IMR-90 (cell line): Measurements from ENCODE around the gene PCED1A. TPM values are rescaled to one million over a fixed set of nuclear protein-coding genes. Genes with fewer than 3 reads are reported as not detected.

Source experiments
- ATAC-seq: fragments of 200-7000 bp; cut with Tn5 transposase; 2 replicates; pipeline ENCODE4 v1.9.1; 2020; ENCODE audit warnings: low read depth, mild to moderate bottlenecking, moderate library complexity
- BruUV-seq: library from RNA; stranded (reverse); fragments of 400-500 nt; replicated peaks from 2 replicates; lab custom pipeline; 2021; lab: Mats Ljungman, UMichigan
- CTCF ChIA-PET: fragments of 300-600 bp; formaldehyde crosslinking; extraction: SDS; loops from one replicate; lab custom pipeline; 2021; ENCODE audit warnings: antibody characterized with exemption; lab: Yijun Ruan, JAX
- POLR2A ChIA-PET: fragments of 300-600 bp; sonication (Branson Sonifier 250); formaldehyde crosslinking; loops from one replicate; lab custom pipeline; 2022; ENCODE audit warnings: antibody characterized with exemption; ENCODE audit not compliant: unreplicated experiment; lab: Charles Lee
- DNase-seq: peaks from one replicate; pipeline ENCODE4 v3.0.0; 2013
- H2AFZ ChIP-seq: replicated peaks from 2 replicates; pipeline ENCODE3; 2013; ENCODE audit warnings: low read length, mild to moderate bottlenecking; ENCODE audit not compliant: poor library complexity
- H2AK5ac ChIP-seq: 2 replicates; pipeline ENCODE4 v1.6.1; 2013; ENCODE audit warnings: low read depth, low read length, inconsistent platforms
- H2AK9ac ChIP-seq: replicated peaks from 2 replicates; pipeline ENCODE3; 2013; ENCODE audit warnings: mild to moderate bottlenecking, low read depth, low read length, moderate library complexity; ENCODE audit not compliant: poor library complexity
- H2BK120ac ChIP-seq: 2 replicates; pipeline ENCODE4 v1.6.1; 2013; ENCODE audit warnings: low read depth, low read length, inconsistent platforms
- H2BK15ac ChIP-seq: 3 replicates; pipeline ENCODE4 v1.6.1; 2013; ENCODE audit warnings: low read depth, low read length, inconsistent platforms
- H2BK20ac ChIP-seq: 2 replicates; pipeline ENCODE4 v1.6.1; 2013; ENCODE audit warnings: low read depth, mild to moderate bottlenecking, inconsistent platforms, low read length, moderate library complexity
- H2BK5ac ChIP-seq: 2 replicates; pipeline ENCODE4 v1.6.1; 2013; ENCODE audit warnings: mild to moderate bottlenecking, low read depth, low read length, inconsistent platforms; ENCODE audit not compliant: poor library complexity, severe bottlenecking
- H3K14ac ChIP-seq: replicated peaks from 2 replicates; pipeline ENCODE4 v1.6.1; 2013; ENCODE audit warnings: low read depth, low read length, inconsistent platforms
- H3K18ac ChIP-seq: 2 replicates; pipeline ENCODE4 v1.6.1; 2013; ENCODE audit warnings: low read depth, low read length, control low read depth
- H3K23ac ChIP-seq: 2 replicates; pipeline ENCODE4 v1.6.1; 2013; ENCODE audit warnings: low read depth, low read length, inconsistent platforms
- H3K27ac ChIP-seq: 2 replicates; pipeline ENCODE4 v1.5.1; 2013; ENCODE audit warnings: mild to moderate bottlenecking, control low read depth, low read length; ENCODE audit not compliant: insufficient read depth
- H3K27me3 ChIP-seq: 2 replicates; pipeline ENCODE4 v1.6.1; 2013; ENCODE audit warnings: low read length; ENCODE audit not compliant: control insufficient read depth, insufficient read depth
- H3K36me3 ChIP-seq: 2 replicates; pipeline ENCODE4 v1.6.1; 2013; ENCODE audit warnings: low read length, mixed read lengths; ENCODE audit not compliant: control insufficient read depth, insufficient read depth
- H3K4ac ChIP-seq: 2 replicates; pipeline ENCODE4 v1.6.1; 2013; ENCODE audit warnings: low read depth, low read length, inconsistent platforms
- H3K4me1 ChIP-seq: 2 replicates; pipeline ENCODE4 v1.6.1; 2013; ENCODE audit warnings: low read length, mixed read lengths; ENCODE audit not compliant: control insufficient read depth, insufficient read depth
- H3K4me2 ChIP-seq: 2 replicates; pipeline ENCODE4 v1.6.1; 2013; ENCODE audit warnings: low read depth, mild to moderate bottlenecking, control low read depth, low read length, moderate library complexity
- H3K4me3 ChIP-seq: 2 replicates; pipeline ENCODE4 v1.5.1; 2013; ENCODE audit warnings: low read depth, mild to moderate bottlenecking, control low read depth, low read length, moderate library complexity; ENCODE audit not compliant: insufficient read depth
- H3K56ac ChIP-seq: 2 replicates; pipeline ENCODE4 v1.6.1; 2013; ENCODE audit warnings: low read length, inconsistent platforms; ENCODE audit not compliant: insufficient read depth; ENCODE audit errors: extremely low read depth
- H3K79me1 ChIP-seq, 2 experiments: 2 replicates each; pipeline ENCODE4 v1.6.1; 2013; ENCODE audit warnings: low read length in 2 of 2, inconsistent platforms in 1 of 2, low read depth in 1 of 2
- H3K9ac ChIP-seq: 2 replicates; pipeline ENCODE4 v1.6.1; 2013; ENCODE audit warnings: low read depth, low read length, control low read depth
- H3K9me1 ChIP-seq: 2 replicates; pipeline ENCODE4 v1.6.1; 2013; ENCODE audit warnings: low read length, inconsistent platforms; ENCODE audit not compliant: insufficient read depth
- H3K9me3 ChIP-seq: 2 replicates; pipeline ENCODE4 v1.6.1; 2013; ENCODE audit warnings: low read length; ENCODE audit not compliant: control insufficient read depth, insufficient read depth
- H4K20me1 ChIP-seq: 2 replicates; pipeline ENCODE4 v1.6.1; 2013; ENCODE audit warnings: low read length, inconsistent platforms; ENCODE audit not compliant: insufficient read depth
- H4K5ac ChIP-seq: 2 replicates; pipeline ENCODE4 v1.6.1; 2013; ENCODE audit warnings: mild to moderate bottlenecking, low read depth, low read length, control low read depth
- H4K8ac ChIP-seq, 2 experiments: 2 replicates each; pipeline ENCODE4 v1.6.1; 2013; ENCODE audit warnings: low read depth in 2 of 2, low read length in 2 of 2, control low read depth in 1 of 2, inconsistent platforms in 1 of 2
- H4K91ac ChIP-seq: 2 replicates; pipeline ENCODE4 v1.6.1; 2013; ENCODE audit warnings: low read depth, low read length, inconsistent platforms; ENCODE audit not compliant: insufficient read depth
- CTCF ChIP-seq: conservative IDR thresholded peaks from 2 replicates; pipeline ENCODE4 v1.5.1; 2012; ENCODE audit warnings: mild to moderate bottlenecking, low read depth, low read length, improper control_type of control experiment
- ELK1 ChIP-seq: fragments of 150-350 bp; IDR thresholded peaks from 2 replicates; pipeline ENCODE4 v1.6.1; 2016; ENCODE audit warnings: low read depth, mild to moderate bottlenecking, low read length, moderate library complexity, borderline replicate concordance
- MAFK ChIP-seq: IDR thresholded peaks from 2 replicates; pipeline ENCODE4 v1.6.1; 2012; ENCODE audit warnings: low read depth, low read length, improper control_type of control experiment
- MXI1 ChIP-seq: IDR thresholded peaks from 2 replicates; pipeline ENCODE4 v1.6.1; 2012; ENCODE audit warnings: low read depth, mild to moderate bottlenecking, low read length, moderate library complexity, borderline replicate concordance
- RAD21 ChIP-seq: IDR thresholded peaks from 2 replicates; pipeline ENCODE4 v1.6.1; 2012; ENCODE audit warnings: low read length, improper control_type of control experiment
- WGBS, 2 experiments: methylation state at CpG; one replicate each; pipeline versions ENCODE4 v1.1.5 to v1.1.7; 2013; ENCODE audit warnings: missing lambda C conversion rate in 2 of 2; ENCODE audit not compliant: insufficient read length in 1 of 2; ENCODE audit errors: extremely low coverage in 2 of 2; 5-methylcytosine and 5-hydroxymethylcytosine counted together
- dilution Hi-C: fragments of 300-500 bp; cut with HindIII; formaldehyde crosslinking; loops from one replicate; pipeline ENCODE4 v1.14.3; 2018; ENCODE audit warnings: low sequenced_read_pairs; ENCODE audit not compliant: unreplicated experiment
- in situ Hi-C: fragments of 300-500 bp; cut with MboI; formaldehyde crosslinking; loops from 3 replicates; pipeline ENCODE4 v1.14.3; 2019; ENCODE audit warnings: low sequenced_read_pairs, inconsistent platforms, mixed read lengths
- intact Hi-C: fragments of 100-400 bp; cut with micrococcal nuclease; formaldehyde crosslinking; loops from 2 replicates; pipeline ENCODE4 v1.10.0; 2022
- polyA plus RNA-seq, 3 experiments: library from polyadenylated mRNA; depleted of rRNA; stranded (reverse); fragments of >200 nt; gene quantifications; 2 replicates each; pipeline ENCODE4 v1.2.3, GENCODE V29; 2012; ENCODE audit warnings: low replicate concordance in 1 of 3
- total RNA-seq: library from RNA; depleted of rRNA; stranded (reverse); fragments of >200 nt; gene quantifications from 2 replicates; pipeline ENCODE4 v1.2.3, GENCODE V29; 2012

Gene PCED1A
- total and polyA plus RNA-seq, 2 of the 4 experiments (the other 2 are of a cell fraction) = 9.7 to 33.4 TPM

GRCh38 chr20:2873010-2873746 is 32.7 kb upstream of the PCED1A start, which contains the start of gene PTPRA (continued):
- no peak for TF ChIP-seq MAFK

GRCh38 chr20:2872459-2873009 is 32.1 kb upstream of the PCED1A start:
- Histone ChIP-seq H3K18ac (no peak overlapping the region), H2BK5ac (no peak overlapping the region), H2BK120ac (no peak overlapping the region; the same call in 1 of the 2 replicates), H3K27ac (no peak overlapping the region; the same call in 1 of the 2 replicates), H3K9ac (peak overlapping the region; percentile 58), H2AK5ac (peak overlapping the region; percentile 59), H3K14ac (peak overlapping the region; percentile 26), H3K4ac (peak overlapping the region; percentile 53), H3K56ac (peak overlapping the region; percentile 37), H2BK15ac (no peak overlapping the region), H4K91ac (peak overlapping the region; percentile 90), H3K23ac (peak overlapping the region; percentile 85), H3K27me3 (no peaks in the 10 kb centered on the region), H3K4me3 (peak overlapping the region; percentile 97), H3K9me3 (no peaks in the 10 kb centered on the region), H4K8ac (peak overlapping the region; percentile 86 to 88), H2AFZ (peak overlapping the region; percentile 97), H2BK20ac (no peak overlapping the region), H3K79me1 (peaks cover 12 to 42% of the 10 kb centered on the region in 2 experiments), H4K20me1 (0 out of 2 replicates have a peak, but pooled peaks cover 11% of the 10 kb centered on the region), H3K36me3 (no peaks in the 10 kb centered on the region), H3K4me2 (peak overlapping the region; percentile 79), H4K5ac (peak overlapping the region; percentile 2; the same call in 1 of the 2 replicates), H3K4me1 (peaks cover 14% of the 10 kb centered on the region), H2AK9ac (peak overlapping the region; percentile 80), H3K9me1 (peaks cover 20% of the 10 kb centered on the region)
- ChIA-PET POLR2A (interaction anchor here (0.6 kb wide), 1 partner anchor 342 kb away, joined by 7 read pairs; no protein-coding TSS in a partner anchor), CTCF (interaction anchor here (1.0 to 1.7 kb wide), 4 partner anchors 20 to 128 kb away, joined by 3 to 4 read pairs (median 4); no protein-coding TSS in a partner anchor)
- no TSS peak for BruUV-seq
- DNase-seq = peak; percentile 43
- ATAC-seq = peak; percentile 39
- in situ Hi-C loops = loop anchor here (10.0 kb wide), 1 partner anchor 122 kb away; no protein-coding TSS in a partner anchor
- TF ChIP-seq MXI1 (peak; percentile 37; the same call in 1 of the 2 replicates), RAD21 (peak; percentile 6; the same call in 1 of the 2 replicates), ELK1 (no peak), CTCF (peak; percentile 33)
- intact Hi-C loops = no loop called here
- 5% methylated on average over 18 of the region's 49 CpGs; no CpG with 5 or more reads in 1 of the 2 experiments for WGBS, 2 experiments
- dilution Hi-C loops = no loop called here
